ENCODE measurements around the gene ANKRD9.

ANKRD9 gene

DNA sequence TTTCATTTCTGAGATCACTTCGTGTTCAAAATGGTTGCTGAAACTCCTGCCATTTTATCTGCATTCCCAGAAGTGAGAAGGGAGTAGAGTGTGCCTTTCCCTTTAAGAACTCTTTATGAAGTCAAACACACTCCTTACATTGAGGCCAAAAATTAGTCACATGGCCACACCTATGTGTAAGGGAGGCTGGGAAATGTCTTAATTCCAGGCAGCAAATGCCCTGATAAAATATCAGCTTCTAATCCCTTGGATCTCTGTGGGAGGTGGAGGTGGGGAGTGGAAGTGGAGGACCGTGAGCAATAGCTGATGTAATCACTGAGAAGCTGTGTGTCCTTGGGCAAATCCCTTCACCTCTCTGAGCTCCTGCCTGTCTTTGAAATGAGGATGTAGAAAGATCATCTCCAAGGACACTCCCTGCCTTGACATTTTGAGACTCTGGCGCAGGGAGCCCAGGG lies 22.7 kb upstream of the ANKRD9 start:
- no peak overlapping the region for H3K4me3 ChIP-seq (ENCODE audit: control insufficient read depth in 1 of 7, extremely low read depth in 1 of 7, insufficient read depth in 4 of 7, low read depth in 2 of 7, low read length in 6 of 7)
- H3K9me3 ChIP-seq (ENCODE audit: control extremely low read depth in 1 of 5, control insufficient read depth in 4 of 5, insufficient read depth in 2 of 5, low read depth in 1 of 5, low read length in 4 of 5) = no peaks in the 10 kb centered on the region
- no peaks in the 10 kb centered on the region for H3K36me3 ChIP-seq (ENCODE audit: control insufficient read depth in 4 of 4, insufficient read depth in 4 of 4, low read length in 3 of 4)
- no peaks in the 10 kb centered on the region for H3K4me1 ChIP-seq (ENCODE audit: control extremely low read depth in 1 of 4, control insufficient read depth in 4 of 4, insufficient read depth in 4 of 4, low read length in 3 of 4)
- ChIA-PET CTCF (interaction anchor here (0.9 to 3.1 kb wide), 4 partner anchors 8 to 69 kb away, joined by 3 to 12 read pairs (median 3); no protein-coding TSS in a partner anchor), POLR2A (no interaction called here)
- no peak overlapping the region for H3K27ac ChIP-seq (ENCODE audit: insufficient read depth in 1 of 2, low read depth in 1 of 2, low read length in 2 of 2, poor library complexity in 1 of 2, severe bottlenecking in 2 of 2)
- WGBS (ENCODE audit: insufficient coverage) = 100% methylated on average over 2 of the region's 3 CpGs
- DNase-seq = no peak
- no peaks in the 10 kb centered on the region for H3K27me3 ChIP-seq (replicated peaks in 2 of 5; ENCODE audit: control insufficient read depth in 4 of 5, insufficient read depth in 5 of 5, low read length in 4 of 5)

DNA sequence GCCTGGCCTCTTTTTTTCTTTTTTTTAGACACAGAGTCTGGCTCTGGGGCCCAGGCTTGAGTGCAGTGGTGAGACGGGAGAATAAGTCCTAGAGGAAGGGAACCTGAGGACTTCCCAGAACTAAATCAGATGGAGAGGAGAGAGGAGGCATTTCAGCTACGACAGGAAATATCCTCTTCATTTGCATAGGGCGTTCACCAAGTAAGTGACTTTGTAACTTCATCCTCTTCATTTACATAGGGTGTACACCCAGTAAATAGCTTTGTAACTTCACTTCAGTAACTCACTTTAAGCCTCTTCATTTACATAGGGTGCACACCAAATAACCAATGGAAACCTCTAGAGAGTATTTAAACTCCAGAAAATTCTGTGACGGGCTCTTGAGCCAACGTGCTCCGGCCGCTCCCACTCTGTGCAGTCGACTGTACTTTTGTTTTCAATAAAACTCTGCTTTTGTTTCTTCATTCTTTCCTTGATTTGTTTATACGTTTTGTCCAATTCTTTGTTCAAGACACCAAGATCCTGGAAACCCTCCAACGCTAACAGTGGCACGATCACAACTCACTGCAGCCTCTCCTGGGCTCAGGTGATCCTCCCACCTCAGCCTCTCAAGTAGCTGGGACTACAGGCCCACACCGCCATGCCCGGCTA lies 21.4 kb upstream of the ANKRD9 start:
- ChIA-PET CTCF (interaction anchor here (1.5 kb wide), 1 partner anchor 9 kb away, joined by 3 read pairs; no protein-coding TSS in a partner anchor), POLR2A (no interaction called here)
- H3K27me3 ChIP-seq (replicated peaks in 2 of 5; ENCODE audit: control insufficient read depth in 4 of 5, insufficient read depth in 5 of 5, low read length in 4 of 5) = no peaks in the 10 kb centered on the region
- no peaks in the 10 kb centered on the region for H3K9me3 ChIP-seq (ENCODE audit: control extremely low read depth in 1 of 5, control insufficient read depth in 4 of 5, insufficient read depth in 2 of 5, low read depth in 1 of 5, low read length in 4 of 5)
- no peak overlapping the region for H3K4me3 ChIP-seq (ENCODE audit: control insufficient read depth in 1 of 7, extremely low read depth in 1 of 7, insufficient read depth in 4 of 7, low read depth in 2 of 7, low read length in 6 of 7)
- H3K36me3 ChIP-seq (ENCODE audit: control insufficient read depth in 4 of 4, insufficient read depth in 4 of 4, low read length in 3 of 4) = no peaks in the 10 kb centered on the region
- 95% methylated on average over 10 of the region's 13 CpGs for WGBS (ENCODE audit: insufficient coverage)
- no peak for DNase-seq
- no peak overlapping the region for H3K27ac ChIP-seq (ENCODE audit: insufficient read depth in 1 of 2, low read depth in 1 of 2, low read length in 2 of 2, poor library complexity in 1 of 2, severe bottlenecking in 2 of 2)
- peaks cover 0 to under 1% (median 0%) of the 10 kb centered on the region in 4 experiments for H3K4me1 ChIP-seq (ENCODE audit: control extremely low read depth in 1 of 4, control insufficient read depth in 4 of 4, insufficient read depth in 4 of 4, low read length in 3 of 4)

DNA sequence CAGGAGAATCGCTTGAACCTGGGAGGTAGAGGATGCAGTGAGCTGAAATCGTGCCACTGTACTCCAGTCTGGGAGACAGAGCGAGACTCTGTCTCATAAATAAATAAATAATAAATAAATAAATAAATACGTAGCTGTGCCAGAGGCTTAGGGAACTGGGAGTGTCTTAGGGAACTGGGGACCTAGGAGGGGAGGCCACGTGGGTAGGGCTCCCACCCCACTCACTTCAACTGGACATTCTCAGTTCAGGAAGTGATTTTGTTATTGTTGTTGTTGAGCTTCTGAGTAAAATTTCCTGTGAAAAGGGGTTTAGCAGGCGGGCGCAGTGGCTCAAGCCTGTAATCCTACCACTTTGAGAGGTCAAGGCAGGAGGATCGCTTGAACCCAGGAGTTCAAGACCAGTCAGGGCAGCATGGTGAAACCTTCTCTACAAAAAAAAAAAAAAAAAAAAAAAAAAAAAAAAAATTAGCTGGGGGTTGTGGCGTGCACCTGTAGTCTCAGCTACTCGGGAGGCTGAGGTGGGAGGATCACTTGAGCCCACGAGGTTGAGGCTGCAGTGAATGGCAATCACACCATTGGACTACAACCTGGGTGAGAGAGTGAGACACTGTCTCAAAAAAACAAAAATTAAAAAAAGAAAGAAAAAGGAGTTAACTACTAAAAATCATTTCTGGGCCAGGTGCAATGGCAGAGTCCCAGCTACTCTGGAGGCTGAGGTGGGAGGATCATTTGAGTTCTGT lies 19.0 kb upstream of the ANKRD9 start:
- Histone ChIP-seq H3K4me3 (ENCODE audit: control insufficient read depth in 1 of 7, extremely low read depth in 1 of 7, insufficient read depth in 4 of 7, low read depth in 2 of 7, low read length in 6 of 7) (no peak overlapping the region), H3K27me3 (replicated peaks in 2 of 5; ENCODE audit: control insufficient read depth in 4 of 5, insufficient read depth in 5 of 5, low read length in 4 of 5) (no peaks in the 10 kb centered on the region), H3K9me3 (ENCODE audit: control extremely low read depth in 1 of 5, control insufficient read depth in 4 of 5, insufficient read depth in 2 of 5, low read depth in 1 of 5, low read length in 4 of 5) (no peaks in the 10 kb centered on the region), H3K36me3 (ENCODE audit: control insufficient read depth in 4 of 4, insufficient read depth in 4 of 4, low read length in 3 of 4) (no peaks in the 10 kb centered on the region), H3K27ac (ENCODE audit: insufficient read depth in 1 of 2, low read depth in 1 of 2, low read length in 2 of 2, poor library complexity in 1 of 2, severe bottlenecking in 2 of 2) (no peak overlapping the region), H3K4me1 (ENCODE audit: control extremely low read depth in 1 of 4, control insufficient read depth in 4 of 4, insufficient read depth in 4 of 4, low read length in 3 of 4) (peaks cover 3 to 22% (median 17%) of the 10 kb centered on the region in 4 experiments)
- POLR2A ChIA-PET = no interaction called here
- no CpG with 5 or more reads among the region's 11 CpGs for WGBS (ENCODE audit: insufficient coverage)
- DNase-seq = no peak
- CTCF ChIA-PET = interaction anchor here (2.4 kb wide), 1 partner anchor 9 kb away, joined by 8 read pairs; no protein-coding TSS in a partner anchor

DNA sequence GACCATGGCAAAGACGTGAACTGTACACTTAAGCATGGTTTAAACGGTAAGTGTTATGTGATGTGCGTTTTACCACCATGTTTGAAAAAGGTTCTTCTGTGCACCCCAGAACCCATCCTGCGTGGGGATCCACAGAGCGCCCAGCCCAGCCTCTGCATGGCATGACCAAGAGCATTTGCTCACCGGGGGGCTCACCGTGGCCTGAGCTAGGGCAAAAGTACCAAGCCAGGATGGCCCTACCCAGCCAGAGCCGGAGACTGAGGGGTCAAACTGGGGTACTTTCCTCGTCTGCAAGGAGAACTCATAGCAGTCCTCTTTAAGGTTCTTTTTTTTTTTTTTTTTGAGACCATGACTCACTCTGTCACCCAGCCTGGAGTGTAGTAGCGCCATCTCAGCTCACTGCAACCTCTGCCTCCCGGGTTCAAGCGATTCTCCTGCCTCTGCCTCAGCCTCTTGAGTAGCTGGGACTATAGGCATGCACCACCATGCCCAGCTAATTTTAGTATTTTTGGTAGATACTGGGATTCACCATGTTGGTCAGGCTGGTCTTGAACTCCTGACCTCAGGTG lies 16.4 kb upstream of the ANKRD9 start:
- Histone ChIP-seq H3K27me3 (replicated peaks in 2 of 5; ENCODE audit: control insufficient read depth in 4 of 5, insufficient read depth in 5 of 5, low read length in 4 of 5) (no peaks in the 10 kb centered on the region), H3K36me3 (ENCODE audit: control insufficient read depth in 4 of 4, insufficient read depth in 4 of 4, low read length in 3 of 4) (no peaks in the 10 kb centered on the region), H3K9me3 (ENCODE audit: control extremely low read depth in 1 of 5, control insufficient read depth in 4 of 5, insufficient read depth in 2 of 5, low read depth in 1 of 5, low read length in 4 of 5) (no peaks in the 10 kb centered on the region), H3K4me1 (ENCODE audit: control extremely low read depth in 1 of 4, control insufficient read depth in 4 of 4, insufficient read depth in 4 of 4, low read length in 3 of 4) (peaks cover 3 to 27% (median 22%) of the 10 kb centered on the region in 4 experiments), H3K4me3 (ENCODE audit: control insufficient read depth in 1 of 7, extremely low read depth in 1 of 7, insufficient read depth in 4 of 7, low read depth in 2 of 7, low read length in 6 of 7) (no peak overlapping the region), H3K27ac (ENCODE audit: insufficient read depth in 1 of 2, low read depth in 1 of 2, low read length in 2 of 2, poor library complexity in 1 of 2, severe bottlenecking in 2 of 2) (peak overlapping the region in 1 of 2 experiments; percentile 63)
- ChIA-PET POLR2A (no interaction called here), CTCF (interaction anchor here (1.4 to 3.1 kb wide), 4 partner anchors 15 to 88 kb away, joined by 6 to 13 read pairs (median 8); no protein-coding TSS in a partner anchor)
- DNase-seq = peak in 1 of 3 donors; percentile 35
- 94% methylated on average over 9 of the region's 12 CpGs for WGBS (ENCODE audit: insufficient coverage)

GRCh38 chr14:102525219-102525928 lies 15.8 kb upstream of the ANKRD9 start:
- 0% methylated on average over 7 of the region's 11 CpGs for WGBS (ENCODE audit: insufficient coverage)
- peak; percentile 45 to 76 (median 71) for DNase-seq
- peak overlapping the region; percentile 53 to 89 (median 79) for H3K4me3 ChIP-seq (ENCODE audit: control insufficient read depth in 1 of 7, extremely low read depth in 1 of 7, insufficient read depth in 4 of 7, low read depth in 2 of 7, low read length in 6 of 7)
- no peaks in the 10 kb centered on the region for H3K9me3 ChIP-seq (ENCODE audit: control extremely low read depth in 1 of 5, control insufficient read depth in 4 of 5, insufficient read depth in 2 of 5, low read depth in 1 of 5, low read length in 4 of 5)
- H3K27ac ChIP-seq (ENCODE audit: insufficient read depth in 1 of 2, low read depth in 1 of 2, low read length in 2 of 2, poor library complexity in 1 of 2, severe bottlenecking in 2 of 2) = peak overlapping the region in 1 of 2 experiments; percentile 63
- no peaks in the 10 kb centered on the region for H3K27me3 ChIP-seq (replicated peaks in 2 of 5; ENCODE audit: control insufficient read depth in 4 of 5, insufficient read depth in 5 of 5, low read length in 4 of 5)
- no peaks in the 10 kb centered on the region for H3K36me3 ChIP-seq (ENCODE audit: control insufficient read depth in 4 of 4, insufficient read depth in 4 of 4, low read length in 3 of 4)
- ChIA-PET CTCF (interaction anchor here (0.7 to 3.1 kb wide), 29 partner anchors 8 to 399 kb away, joined by 3 to 13 read pairs (median 3); partner anchors contain the start of gene ANKRD9), POLR2A (no interaction called here)
- H3K4me1 ChIP-seq (ENCODE audit: control extremely low read depth in 1 of 4, control insufficient read depth in 4 of 4, insufficient read depth in 4 of 4, low read length in 3 of 4) = peaks cover 3 to 27% (median 22%) of the 10 kb centered on the region in 4 experiments

DNA sequence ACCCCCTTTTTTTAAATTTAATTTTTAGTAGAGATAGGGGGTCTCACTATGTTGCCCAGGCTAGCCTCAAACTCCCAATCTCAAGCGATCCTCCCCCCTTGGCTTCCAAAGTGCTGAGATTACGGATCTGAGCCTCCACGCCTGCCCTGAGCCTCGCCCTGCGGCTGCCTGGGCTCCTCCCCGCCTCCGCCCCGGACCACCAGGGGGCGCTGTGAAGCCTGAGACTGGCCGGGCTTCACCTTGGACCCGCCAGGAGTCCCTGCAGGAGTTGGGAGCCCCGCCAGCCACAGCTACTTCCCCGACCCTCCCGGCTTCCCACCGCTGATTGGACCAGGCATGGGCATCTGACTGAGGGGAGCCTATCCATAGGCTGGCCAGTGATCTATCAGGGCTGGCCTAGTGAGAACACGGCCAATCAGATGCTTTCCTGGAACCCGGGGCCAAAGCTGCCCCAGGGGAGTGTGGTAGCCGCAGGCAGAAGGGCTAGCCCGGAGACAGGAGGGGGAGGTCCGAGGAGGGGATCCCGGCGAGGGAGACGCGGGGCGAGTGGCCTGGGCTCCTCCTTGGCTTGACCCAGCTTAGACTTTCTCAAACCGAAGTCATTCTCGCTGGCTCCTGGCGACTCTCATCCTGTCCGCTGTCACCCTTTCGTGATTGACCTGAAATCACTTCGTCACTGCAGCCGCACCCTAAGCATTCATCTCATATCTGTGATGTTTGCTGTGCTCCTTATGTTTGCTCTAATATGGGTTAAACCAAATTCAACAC lies 15.1 kb upstream of the ANKRD9 start:
- POLR2A ChIA-PET = interaction anchor here (0.6 kb wide), 1 partner anchor 166 kb away, joined by 3 read pairs; no protein-coding TSS in a partner anchor
- no peaks in the 10 kb centered on the region for H3K27me3 ChIP-seq (replicated peaks in 2 of 5; ENCODE audit: control insufficient read depth in 4 of 5, insufficient read depth in 5 of 5, low read length in 4 of 5)
- CTCF ChIA-PET = interaction anchor here (0.7 to 3.1 kb wide), 30 partner anchors 9 to 400 kb away, joined by 3 to 13 read pairs (median 4); partner anchors contain the start of gene ANKRD9
- 0% methylated on average over 20 of the region's 32 CpGs for WGBS (ENCODE audit: insufficient coverage)
- peak; percentile 96 to 98 (median 97) for DNase-seq
- peaks cover 3 to 27% (median 22%) of the 10 kb centered on the region in 4 experiments for H3K4me1 ChIP-seq (ENCODE audit: control extremely low read depth in 1 of 4, control insufficient read depth in 4 of 4, insufficient read depth in 4 of 4, low read length in 3 of 4)
- H3K27ac ChIP-seq (ENCODE audit: insufficient read depth in 1 of 2, low read depth in 1 of 2, low read length in 2 of 2, poor library complexity in 1 of 2, severe bottlenecking in 2 of 2) = peak overlapping the region in 1 of 2 experiments; percentile 63
- H3K9me3 ChIP-seq (ENCODE audit: control extremely low read depth in 1 of 5, control insufficient read depth in 4 of 5, insufficient read depth in 2 of 5, low read depth in 1 of 5, low read length in 4 of 5) = no peaks in the 10 kb centered on the region
- peak overlapping the region; percentile 53 to 89 (median 79) for H3K4me3 ChIP-seq (ENCODE audit: control insufficient read depth in 1 of 7, extremely low read depth in 1 of 7, insufficient read depth in 4 of 7, low read depth in 2 of 7, low read length in 6 of 7)
- no peaks in the 10 kb centered on the region for H3K36me3 ChIP-seq (ENCODE audit: control insufficient read depth in 4 of 4, insufficient read depth in 4 of 4, low read length in 3 of 4)
